GM21390 (cell line): Measurements from ENCODE around the gene LRMDA.

ENCODE experiments used
- ATAC-seq: cut with Tn5 transposase; IDR thresholded peaks from one replicate; pipeline ENCODE4 v1.9.1; 2021; ENCODE audit not compliant: unreplicated experiment

LRMDA gene

GRCh38 chr10:75418712-75419111 is 12.7 kb upstream of the LRMDA start:
- no peak for ATAC-seq

- ATAC-seq: no peak
Observed at GRCh38 chr10:75422913-75423312, 8.5 kb upstream of the LRMDA start.

DNA sequence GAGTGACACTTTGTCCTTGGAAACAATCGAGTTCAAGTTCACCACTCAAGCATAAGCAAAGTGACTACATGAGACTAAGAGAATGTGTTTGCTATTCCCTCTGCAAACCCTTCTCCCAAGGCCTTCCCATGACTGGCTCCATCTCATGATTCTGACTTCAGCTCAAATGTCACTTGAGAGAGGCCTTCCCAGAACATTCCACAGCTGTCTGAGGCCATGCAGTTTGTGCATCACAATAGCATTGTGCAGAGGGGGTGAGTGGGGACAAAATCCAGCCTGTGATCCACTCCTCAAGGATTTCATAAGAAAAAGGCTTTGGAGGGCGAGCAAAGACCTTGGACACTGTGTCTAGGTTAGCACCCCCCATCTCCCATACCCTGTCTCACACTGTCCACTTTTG is 6.9 kb upstream of the LRMDA start:
- no peak for ATAC-seq

DNA sequence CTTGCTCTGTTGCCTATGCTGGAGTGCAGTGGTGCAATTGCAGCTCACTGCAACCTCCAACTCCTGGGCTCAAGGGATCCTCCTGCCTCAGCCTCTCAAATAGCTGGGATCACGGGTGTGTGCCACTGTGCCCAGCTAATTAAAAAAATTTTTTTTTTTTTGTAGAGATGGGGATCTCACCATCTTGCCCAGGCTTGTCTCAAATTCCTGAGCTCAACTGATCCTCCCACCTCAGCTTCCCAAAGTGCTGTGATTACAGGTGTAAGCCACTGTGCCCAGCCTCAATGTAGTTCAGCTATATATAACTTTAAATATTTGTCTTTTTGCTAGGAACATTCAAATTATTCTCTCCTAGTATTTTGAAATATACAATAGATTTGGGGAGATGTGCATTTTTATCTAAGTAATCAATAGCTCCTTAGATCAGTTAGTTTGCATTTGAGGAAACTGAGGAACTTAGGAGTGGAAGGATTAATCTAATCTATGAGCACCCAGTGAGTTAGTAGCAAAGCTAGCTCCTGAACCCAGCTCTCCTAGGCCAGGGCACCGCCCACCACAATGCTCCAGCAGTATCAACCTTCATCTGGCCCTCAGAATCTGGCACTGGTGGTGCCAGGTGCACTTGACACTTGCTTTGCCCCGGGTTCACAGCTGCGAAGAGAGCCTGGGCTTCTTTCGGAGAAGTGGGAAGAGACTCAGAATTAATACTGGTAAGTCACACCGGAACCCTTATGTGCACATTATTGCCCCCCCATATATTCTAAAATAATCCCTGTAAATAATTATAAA is 5.9 kb upstream of the LRMDA start:
- no peak for ATAC-seq

GRCh38 chr10:75426880-75427279 is 4.5 kb upstream of the LRMDA start:
- ATAC-seq: no peak

DNA sequence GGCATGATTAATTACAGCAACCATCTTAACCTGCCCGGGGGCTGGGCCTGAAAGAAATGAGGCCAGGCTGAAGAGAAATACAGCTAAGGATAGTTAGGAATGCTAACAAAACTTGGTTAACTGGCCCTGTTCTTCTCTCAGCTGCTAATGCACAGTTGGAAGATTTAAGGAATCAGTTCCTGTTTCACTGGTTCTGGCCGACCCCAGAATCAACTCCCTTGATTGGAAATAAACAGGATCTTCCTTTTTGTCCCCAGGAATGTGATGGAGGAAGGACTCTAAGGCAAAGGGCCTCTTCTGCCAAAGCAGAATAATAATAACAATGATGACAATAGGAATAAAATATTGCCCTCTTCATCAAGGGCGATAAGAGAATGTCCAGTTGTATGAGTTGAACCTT is 3.5 kb upstream of the LRMDA start:
- ATAC-seq: no peak

DNA sequence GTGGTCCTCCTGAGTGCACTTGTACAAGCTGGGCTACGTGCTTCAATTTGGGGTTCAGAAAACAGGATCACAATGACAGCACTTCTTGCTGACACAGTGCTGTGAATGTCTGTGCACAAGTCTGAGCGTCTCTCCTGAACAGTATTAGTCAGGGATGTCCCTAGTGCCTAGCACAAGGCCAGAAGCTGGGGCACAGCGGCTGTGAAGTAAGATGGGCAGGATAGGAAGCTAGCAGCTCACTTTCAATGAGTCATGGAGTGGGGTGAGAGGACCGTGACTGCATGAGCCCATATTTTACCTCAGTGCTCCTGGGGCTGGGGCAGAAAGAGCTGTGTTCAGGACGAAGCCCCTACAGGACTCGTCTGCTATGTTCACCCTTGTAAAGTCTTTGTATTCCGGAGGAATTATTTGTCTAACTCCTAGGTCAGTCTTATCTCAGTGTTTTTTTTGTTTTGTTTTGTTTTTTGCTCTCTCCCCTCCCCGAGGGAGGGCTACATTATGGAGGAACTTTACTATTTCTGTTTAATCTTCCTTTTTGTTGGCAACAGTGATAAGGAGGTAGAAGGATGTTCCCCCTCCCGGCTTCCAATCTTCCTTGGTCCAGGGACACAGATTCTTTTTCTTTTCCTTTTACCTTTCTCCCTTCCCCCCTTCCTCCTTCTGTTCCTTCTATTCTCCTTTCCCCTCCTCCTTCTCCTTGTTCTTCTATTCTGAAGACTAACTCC is 2.8 kb upstream of the LRMDA start:
- no peak for ATAC-seq

DNA sequence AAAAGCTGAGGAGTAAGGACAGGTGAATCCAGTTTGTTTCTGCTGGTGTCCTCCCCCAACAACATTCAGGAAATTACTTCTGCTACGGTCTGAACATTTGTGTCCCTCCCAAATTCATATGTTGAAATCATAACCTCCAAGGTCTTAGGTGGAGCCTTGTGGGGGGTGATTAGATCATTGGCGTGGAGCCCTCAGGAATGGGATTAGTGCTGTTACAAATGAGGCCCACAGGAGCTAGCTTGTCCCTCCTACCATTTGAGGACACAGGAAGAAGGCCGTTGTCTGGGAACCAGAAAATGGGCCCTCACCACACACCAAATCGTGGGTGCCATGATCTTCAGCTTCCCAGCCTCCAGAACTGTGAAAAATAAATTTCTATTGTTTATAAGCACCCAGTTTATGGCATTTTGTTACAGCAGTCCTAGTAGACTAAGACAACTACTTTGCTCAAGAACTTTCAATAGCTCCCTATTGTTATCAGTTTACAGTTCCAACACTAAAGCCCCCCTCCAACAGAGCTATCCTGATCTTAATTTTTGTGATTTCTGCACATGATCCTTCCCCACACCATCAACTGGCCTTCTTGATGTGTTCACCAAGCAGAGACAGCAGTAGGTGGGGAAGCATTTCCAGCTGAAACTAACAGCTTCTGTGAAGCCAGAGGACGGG is 2.1 kb upstream of the LRMDA start:
- no peak for ATAC-seq

GRCh38 chr10:75430000-75430763 is 1.2 kb upstream of the LRMDA start:
- ATAC-seq: no peak

- no peak for ATAC-seq
Observed at GRCh38 chr10:75432176-75432575, 752 bp downstream of the LRMDA start.

- ATAC-seq: no peak
Observed at GRCh38 chr10:75432763-75433162, 1.3 kb downstream of the LRMDA start.

GRCh38 chr10:75433216-75433615 is 1.8 kb downstream of the LRMDA start:
- ATAC-seq: no peak

GRCh38 chr10:75434291-75434690 is 2.9 kb downstream of the LRMDA start:
- no peak for ATAC-seq

GRCh38 chr10:75435291-75435690 is 3.9 kb downstream of the LRMDA start:
- ATAC-seq: no peak

DNA sequence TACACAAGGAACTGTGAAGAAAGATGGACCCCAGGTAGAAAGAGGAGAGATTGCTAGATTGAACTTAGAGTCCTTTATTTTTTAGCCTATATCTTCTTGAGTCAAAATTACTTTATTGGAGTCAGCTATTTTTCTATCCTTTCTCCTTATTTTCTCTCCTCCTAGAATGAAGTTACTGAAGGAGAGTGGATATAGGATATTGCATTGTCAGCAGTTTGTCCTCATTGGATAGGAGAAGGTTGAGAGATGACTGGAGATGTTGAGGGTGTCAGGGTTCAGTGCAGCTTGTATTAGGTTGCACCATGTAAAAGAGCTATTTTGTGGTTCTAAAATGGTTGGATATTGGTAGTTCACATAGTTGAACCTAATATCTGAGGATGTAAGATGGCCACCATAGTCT is 5.5 kb downstream of the LRMDA start:
- ATAC-seq: no peak

- no peak for ATAC-seq
Observed at GRCh38 chr10:75437693-75438092, 6.3 kb downstream of the LRMDA start.

GRCh38 chr10:75438275-75438674 is 6.9 kb downstream of the LRMDA start:
- no peak for ATAC-seq

DNA sequence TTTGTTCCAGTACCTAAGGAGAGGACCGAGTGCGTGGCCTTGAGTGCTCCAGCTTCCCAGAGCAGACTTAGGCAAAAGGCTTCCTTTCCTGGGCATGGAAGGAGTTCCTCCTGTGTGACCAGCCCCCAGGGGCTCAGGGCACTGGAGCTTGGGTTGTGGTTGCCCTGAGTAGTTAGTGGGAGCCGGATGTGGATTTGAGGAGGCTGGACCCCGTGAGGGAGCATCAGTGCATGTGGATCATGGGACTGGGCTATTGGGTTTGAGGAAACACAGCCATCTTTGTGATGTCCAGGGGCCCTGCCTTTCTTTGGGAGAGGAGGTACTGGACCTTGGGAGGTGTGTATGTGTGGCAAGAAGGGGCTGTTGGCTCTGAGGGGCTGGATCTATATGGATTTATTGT is 8.4 kb downstream of the LRMDA start:
- no peak for ATAC-seq

GRCh38 chr10:75440271-75440793 is 8.9 kb downstream of the LRMDA start:
- ATAC-seq: no peak

GRCh38 chr10:75441196-75441595 is 9.8 kb downstream of the LRMDA start:
- no peak for ATAC-seq

DNA sequence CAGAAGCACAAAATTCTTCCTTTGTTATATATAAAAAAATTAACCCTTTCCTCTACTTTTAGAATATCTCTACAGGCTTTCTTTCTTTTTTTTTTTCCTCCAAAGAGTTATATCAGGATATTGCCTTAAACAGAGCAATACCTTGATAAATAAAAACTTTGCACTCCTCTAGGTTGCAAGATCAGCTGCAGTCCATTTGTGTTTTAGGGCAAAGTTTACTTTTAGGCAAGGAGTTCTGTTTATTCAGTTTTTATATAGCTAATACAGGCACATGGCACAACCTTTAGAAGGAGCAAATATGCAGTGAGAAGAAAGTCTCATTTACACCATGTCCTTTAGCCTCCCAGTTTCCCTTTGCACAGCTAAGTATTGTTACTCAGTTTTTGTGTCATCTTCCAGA is 10.3 kb downstream of the LRMDA start:
- no peak for ATAC-seq
